SU-DHL-6 (cell line): ENCODE results near the gene TBX3.

Source experiments
- H2AFZ ChIP-seq: fragments of 200-600 bp; sonication (generic); 2 replicates; pipeline ENCODE4 v1.6.1; 2014; ENCODE audit warnings: low read depth, mild to moderate bottlenecking, moderate library complexity, mixed read lengths, antibody characterized with exemption, low read length; ENCODE audit not compliant: severe bottlenecking
- H3F3A ChIP-seq: fragments of 200-600 bp; shearing (Covaris generic); 2 replicates; pipeline ENCODE4 v1.6.0; 2016; ENCODE audit warnings: antibody characterized with exemption, mild to moderate bottlenecking; ENCODE audit not compliant: insufficient read depth
- H3K27ac ChIP-seq: fragments of 200-600 bp; sonication (generic); 2 replicates; pipeline ENCODE4 v1.5.1; 2016; ENCODE audit warnings: low read depth, mild to moderate bottlenecking, low read length, moderate library complexity, mixed read lengths
- H3K27me3 ChIP-seq: fragments of 200-600 bp; sonication (generic), shearing (Covaris generic); 2 replicates; pipeline ENCODE4 v1.6.0; 2014; ENCODE audit warnings: mild to moderate bottlenecking, low read length
- H3K36me3 ChIP-seq: fragments of 200-600 bp; sonication (generic); 2 replicates; pipeline ENCODE4 v1.6.1; 2014; ENCODE audit warnings: mild to moderate bottlenecking, low read length, mixed read lengths
- H3K4me2 ChIP-seq: fragments of 300-600, 200-600 bp; shearing (Covaris generic), sonication (generic); 2 replicates; pipeline ENCODE4 v1.6.0; 2014; ENCODE audit warnings: low read length, low read depth, mild to moderate bottlenecking; ENCODE audit not compliant: poor library complexity, severe bottlenecking
- H3K4me3 ChIP-seq: fragments of 200-600 bp; sonication (generic); 2 replicates; pipeline ENCODE4 v1.5.1; 2014; ENCODE audit warnings: antibody characterized with exemption, low read length, mild to moderate bottlenecking, mixed read lengths; ENCODE audit not compliant: insufficient read depth, poor library complexity, severe bottlenecking
- H3K79me2 ChIP-seq: fragments of 200-600 bp; sonication (generic); 2 replicates; pipeline ENCODE4 v1.6.1; 2014; ENCODE audit warnings: mild to moderate bottlenecking, low read length, moderate library complexity; ENCODE audit not compliant: insufficient read depth
- H3K9ac ChIP-seq: fragments of 200-600 bp; sonication (generic); 2 replicates; pipeline ENCODE4 v1.7.0; 2014; ENCODE audit warnings: mild to moderate bottlenecking, low read length
- H3K9me2 ChIP-seq: fragments of 200-600 bp; sonication (generic); replicated peaks from 2 replicates; pipeline ENCODE4 v1.6.1; 2014; ENCODE audit warnings: low read length; ENCODE audit not compliant: insufficient read depth
- H3K9me3 ChIP-seq: fragments of 200-600 bp; sonication (generic); 2 replicates; pipeline ENCODE4 v1.6.1; 2014; ENCODE audit warnings: low read length, mixed read lengths; ENCODE audit not compliant: insufficient read depth
- H4K20me1 ChIP-seq: fragments of 200-600 bp; sonication (generic); 2 replicates; pipeline ENCODE4 v1.6.1; 2014; ENCODE audit warnings: low read depth, mild to moderate bottlenecking, antibody characterized with exemption, low read length, moderate library complexity, mixed read lengths
- CTCF ChIP-seq: fragments of 200-600 bp; sonication (generic); IDR thresholded peaks from one replicate; pipeline ENCODE4 v1.5.1; 2017; ENCODE audit warnings: antibody characterized with exemption, mild to moderate bottlenecking, low read length, moderate library complexity; ENCODE audit not compliant: insufficient read depth, poor library complexity, severe bottlenecking
- EZH2phosphoT487 ChIP-seq: fragments of 200-600 bp; sonication (generic), shearing (Covaris generic); conservative IDR thresholded peaks from 2 replicates; pipeline ENCODE4 v1.6.1; 2018; ENCODE audit warnings: mild to moderate bottlenecking, antibody characterized with exemption, low read length, moderate library complexity, mixed read lengths

Gene TBX3

GRCh38 chr12:114684098-114684869, at the start of gene TBX3:
TBX3 (minus strand) TSS chr12:114684175; CDS start chr12:114683200, 975 bp downstream.
- Histone ChIP-seq H3K79me2 (no peaks in the 10 kb centered on the region), H2AFZ (no peak within 1 kb of the TSS), H3K27ac (no peak within 1 kb of the TSS), H3K4me3 (no peak within 1 kb of the TSS), H3K9me2 (no peaks in the 10 kb centered on the region), H3K4me2 (no peak within 1 kb of the TSS), H3F3A (no peaks in the 10 kb centered on the region), H3K9ac (no peak within 1 kb of the TSS), H3K36me3 (no peaks in the 10 kb centered on the region), H3K27me3 (peaks cover 3% of the 10 kb centered on the region; the same call in 1 of the 2 replicates), H4K20me1 (no peaks in the 10 kb centered on the region), H3K9me3 (no peaks in the 10 kb centered on the region)
- TF ChIP-seq EZH2phosphoT487 (no peak), CTCF (no peak)

- Histone ChIP-seq H4K20me1 (no peaks in the 10 kb centered on the region), H3K36me3 (no peaks in the 10 kb centered on the region), H2AFZ (no peak overlapping the region), H3K9me2 (no peaks in the 10 kb centered on the region), H3K4me3 (no peak overlapping the region), H3F3A (no peaks in the 10 kb centered on the region), H3K9ac (no peak overlapping the region), H3K79me2 (no peaks in the 10 kb centered on the region), H3K9me3 (no peaks in the 10 kb centered on the region), H3K4me2 (no peak overlapping the region), H3K27me3 (no peaks in the 10 kb centered on the region), H3K27ac (no peak overlapping the region)
- no peak for TF ChIP-seq CTCF
- TF ChIP-seq EZH2phosphoT487 = no peak
These were observed 48.6 kb upstream of the TBX3 start for GRCh38 chr12:114732426-114733030.

GRCh38 chr12:114729731-114730130, 45.8 kb upstream of the TBX3 start:
- H3K9me2 ChIP-seq = no peaks in the 10 kb centered on the region
- no peak overlapping the region for H3K4me2 ChIP-seq
- no peak overlapping the region for H3K4me3 ChIP-seq
- TF ChIP-seq EZH2phosphoT487 (no peak), CTCF (no peak)
- no peak overlapping the region for H3K27ac ChIP-seq
- no peak overlapping the region for H3K9ac ChIP-seq
- H3F3A ChIP-seq = no peaks in the 10 kb centered on the region
- no peaks in the 10 kb centered on the region for H3K36me3 ChIP-seq
- H3K27me3 ChIP-seq = no peaks in the 10 kb centered on the region
- H4K20me1 ChIP-seq = no peaks in the 10 kb centered on the region
- H3K9me3 ChIP-seq = no peaks in the 10 kb centered on the region
- H3K79me2 ChIP-seq = no peaks in the 10 kb centered on the region
- no peak overlapping the region for H2AFZ ChIP-seq
